Spleen (tissue), 7 donors: ENCODE results near the gene CALM1.

Experiments
- POLR2A ChIP-seq, 3 donors: fragments of 450-650 bp; IDR thresholded peaks; one replicate each; pipeline ENCODE4 v1.5.1; 2017; ENCODE audit warnings: antibody characterized with exemption in 3 of 3, mild to moderate bottlenecking in 1 of 3
- POLR2AphosphoS5 ChIP-seq, 3 donors: sonication (generic); formaldehyde crosslinking; IDR thresholded peaks; one replicate each; pipeline ENCODE4 v1.5.1; 2017; ENCODE audit warnings: antibody characterized with exemption in 3 of 3
- TF ChIP-seq, protein P1 (sequence below), 11 experiments: fragments of 200-600 bp in 7 of 11; fragments of 450-650 bp in 4 of 11; sonication (generic) in 4 of 11; IDR thresholded peaks in 8 of 11; conservative IDR thresholded peaks in 3 of 11; 1 replicate in 7 of 11; 2 replicates in 4 of 11; pipeline versions ENCODE4 v1.4.0 to v1.8.0; 2016 to 2021; ENCODE audit warnings: antibody characterized with exemption in 11 of 11, inconsistent platforms in 4 of 11, mild to moderate bottlenecking in 1 of 11
- donor health status: DM: no; HTN: no; CAD: no; lungs with moderate emphysema.
- donor health status: DM: no; HTN: no; CAD: no.
- donor health status: DM: no; HTN: no; CAD: no.

GRCh38 chr14:90373887-90374286 is 22.9 kb upstream of the CALM1 start:
- TF ChIP-seq, protein P1, sequence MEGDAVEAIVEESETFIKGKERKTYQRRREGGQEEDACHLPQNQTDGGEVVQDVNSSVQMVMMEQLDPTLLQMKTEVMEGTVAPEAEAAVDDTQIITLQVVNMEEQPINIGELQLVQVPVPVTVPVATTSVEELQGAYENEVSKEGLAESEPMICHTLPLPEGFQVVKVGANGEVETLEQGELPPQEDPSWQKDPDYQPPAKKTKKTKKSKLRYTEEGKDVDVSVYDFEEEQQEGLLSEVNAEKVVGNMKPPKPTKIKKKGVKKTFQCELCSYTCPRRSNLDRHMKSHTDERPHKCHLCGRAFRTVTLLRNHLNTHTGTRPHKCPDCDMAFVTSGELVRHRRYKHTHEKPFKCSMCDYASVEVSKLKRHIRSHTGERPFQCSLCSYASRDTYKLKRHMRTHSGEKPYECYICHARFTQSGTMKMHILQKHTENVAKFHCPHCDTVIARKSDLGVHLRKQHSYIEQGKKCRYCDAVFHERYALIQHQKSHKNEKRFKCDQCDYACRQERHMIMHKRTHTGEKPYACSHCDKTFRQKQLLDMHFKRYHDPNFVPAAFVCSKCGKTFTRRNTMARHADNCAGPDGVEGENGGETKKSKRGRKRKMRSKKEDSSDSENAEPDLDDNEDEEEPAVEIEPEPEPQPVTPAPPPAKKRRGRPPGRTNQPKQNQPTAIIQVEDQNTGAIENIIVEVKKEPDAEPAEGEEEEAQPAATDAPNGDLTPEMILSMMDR (IDR thresholded peaks at IDR 0.05 in 8 of 11, conservative IDR thresholded peaks at IDR 0.05 in 3 of 11), result no peak
- no peak for TF ChIP-seq POLR2AphosphoS5 (IDR thresholded peaks at IDR 0.05)
- no peak for TF ChIP-seq POLR2A (IDR thresholded peaks at IDR 0.05)
